ENCODE data around the gene PRR30.

Gene PRR30

DNA sequence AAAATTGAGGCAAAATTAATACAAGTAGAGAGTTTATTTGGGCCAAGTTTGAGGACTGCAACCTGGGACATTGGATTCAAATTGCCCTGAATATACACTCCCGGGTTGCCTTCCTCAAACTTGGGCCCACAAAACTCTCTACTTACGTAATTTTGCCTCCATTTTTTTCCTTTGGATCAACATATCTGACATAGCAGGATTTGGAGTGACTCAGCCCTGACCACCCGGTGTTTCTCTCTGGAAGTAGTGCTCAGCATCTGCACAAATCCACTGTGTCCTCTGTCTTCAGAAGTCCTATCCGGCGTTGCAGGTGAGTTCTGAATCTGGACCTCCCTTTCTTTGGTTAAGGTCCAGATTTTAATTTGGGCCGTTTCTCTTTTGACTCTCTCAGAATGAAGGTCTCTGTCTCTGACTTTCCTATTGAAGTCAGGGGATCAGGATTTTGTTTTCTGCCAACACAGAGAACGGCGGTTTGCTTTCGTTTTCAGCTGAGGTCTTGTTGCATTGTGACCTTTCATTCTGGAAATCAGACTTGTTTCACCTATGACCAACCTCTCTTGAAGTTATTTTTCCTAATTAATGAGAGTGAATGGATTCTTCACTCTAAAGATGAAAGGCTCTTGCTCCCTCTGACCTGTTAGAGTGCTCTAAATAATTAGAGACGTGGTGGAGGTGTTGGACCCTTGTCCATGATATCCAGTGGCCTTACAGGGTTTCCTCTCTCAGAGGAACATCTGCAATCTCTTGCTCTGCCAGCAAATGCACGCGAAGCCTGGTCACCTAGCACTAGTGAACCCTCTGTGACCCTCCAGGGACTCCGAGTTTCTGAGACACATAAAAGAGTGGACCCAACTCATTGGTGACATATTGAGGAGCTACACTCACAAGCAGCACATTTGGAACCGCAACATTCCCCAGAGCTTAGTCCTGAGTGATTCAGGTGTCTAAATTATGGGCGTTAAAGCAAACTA is 23.2 kb upstream of the PRR30 start:
- Histone ChIP-seq H3K36me3 (ENCODE audit: control insufficient read depth in 2 of 2, insufficient read depth in 1 of 2, low read length in 2 of 2) (no peaks in the 10 kb centered on the region), H3K9me3 (ENCODE audit: control insufficient read depth, insufficient read depth, low read depth, low read length) (no peaks in the 10 kb centered on the region), H3K27ac (ENCODE audit: extremely low read depth, low read depth, low read length) (no peak overlapping the region), H3K4me1 (ENCODE audit: control insufficient read depth, insufficient read depth, low read length) (no peaks in the 10 kb centered on the region), H3K4me3 (ENCODE audit: low read depth, low read length) (no peak overlapping the region)
- TF ChIP-seq ZSCAN23 (tag by site-specific recombination; IDR thresholded peaks at IDR 0.05) (no peak), ZNF239 (tag by site-specific recombination; IDR thresholded peaks at IDR 0.05) (no peak), ZNF473 (tag by site-specific recombination; IDR thresholded peaks at IDR 0.05) (no peak), MYNN (tag by site-specific recombination; IDR thresholded peaks at IDR 0.05; ENCODE audit: borderline replicate concordance) (no peak), ZNF830 (tag by site-specific recombination; IDR thresholded peaks at IDR 0.05; ENCODE audit: low read depth) (no peak)
- TF ChIP-seq, protein P1, sequence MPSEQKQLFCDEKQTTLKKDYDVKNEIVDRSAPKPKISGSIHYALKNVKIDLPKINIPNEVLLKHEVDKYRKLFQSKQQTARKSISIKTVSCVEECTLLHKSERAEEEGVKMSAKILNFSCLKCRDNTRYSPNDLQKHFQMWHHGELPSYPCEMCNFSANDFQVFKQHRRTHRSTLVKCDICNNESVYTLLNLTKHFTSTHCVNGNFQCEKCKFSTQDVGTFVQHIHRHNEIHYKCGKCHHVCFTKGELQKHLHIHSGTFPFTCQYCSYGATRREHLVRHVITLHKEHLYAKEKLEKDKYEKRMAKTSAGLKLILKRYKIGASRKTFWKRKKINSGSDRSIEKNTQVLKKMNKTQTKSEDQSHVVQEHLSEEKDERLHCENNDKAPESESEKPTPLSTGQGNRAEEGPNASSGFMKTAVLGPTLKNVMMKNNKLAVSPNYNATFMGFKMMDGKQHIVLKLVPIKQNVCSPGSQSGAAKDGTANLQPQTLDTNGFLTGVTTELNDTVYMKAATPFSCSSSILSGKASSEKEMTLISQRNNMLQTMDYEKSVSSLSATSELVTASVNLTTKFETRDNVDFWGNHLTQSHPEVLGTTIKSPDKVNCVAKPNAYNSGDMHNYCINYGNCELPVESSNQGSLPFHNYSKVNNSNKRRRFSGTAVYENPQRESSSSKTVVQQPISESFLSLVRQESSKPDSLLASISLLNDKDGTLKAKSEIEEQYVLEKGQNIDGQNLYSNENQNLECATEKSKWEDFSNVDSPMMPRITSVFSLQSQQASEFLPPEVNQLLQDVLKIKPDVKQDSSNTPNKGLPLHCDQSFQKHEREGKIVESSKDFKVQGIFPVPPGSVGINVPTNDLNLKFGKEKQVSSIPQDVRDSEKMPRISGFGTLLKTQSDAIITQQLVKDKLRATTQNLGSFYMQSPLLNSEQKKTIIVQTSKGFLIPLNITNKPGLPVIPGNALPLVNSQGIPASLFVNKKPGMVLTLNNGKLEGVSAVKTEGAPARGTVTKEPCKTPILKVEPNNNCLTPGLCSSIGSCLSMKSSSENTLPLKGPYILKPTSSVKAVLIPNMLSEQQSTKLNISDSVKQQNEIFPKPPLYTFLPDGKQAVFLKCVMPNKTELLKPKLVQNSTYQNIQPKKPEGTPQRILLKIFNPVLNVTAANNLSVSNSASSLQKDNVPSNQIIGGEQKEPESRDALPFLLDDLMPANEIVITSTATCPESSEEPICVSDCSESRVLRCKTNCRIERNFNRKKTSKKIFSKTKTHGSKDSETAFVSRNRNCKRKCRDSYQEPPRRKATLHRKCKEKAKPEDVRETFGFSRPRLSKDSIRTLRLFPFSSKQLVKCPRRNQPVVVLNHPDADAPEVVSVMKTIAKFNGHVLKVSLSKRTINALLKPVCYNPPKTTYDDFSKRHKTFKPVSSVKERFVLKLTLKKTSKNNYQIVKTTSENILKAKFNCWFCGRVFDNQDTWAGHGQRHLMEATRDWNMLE (tag by site-specific recombination; conservative IDR thresholded peaks at IDR 0.05; ENCODE audit: low read depth) = no peak
- CTCF ChIA-PET = interaction anchor here (0.6 kb wide), 1 partner anchor 454 kb away, joined by 5 read pairs; no protein-coding TSS in a partner anchor
- POLR2A ChIA-PET = no interaction called here

DNA sequence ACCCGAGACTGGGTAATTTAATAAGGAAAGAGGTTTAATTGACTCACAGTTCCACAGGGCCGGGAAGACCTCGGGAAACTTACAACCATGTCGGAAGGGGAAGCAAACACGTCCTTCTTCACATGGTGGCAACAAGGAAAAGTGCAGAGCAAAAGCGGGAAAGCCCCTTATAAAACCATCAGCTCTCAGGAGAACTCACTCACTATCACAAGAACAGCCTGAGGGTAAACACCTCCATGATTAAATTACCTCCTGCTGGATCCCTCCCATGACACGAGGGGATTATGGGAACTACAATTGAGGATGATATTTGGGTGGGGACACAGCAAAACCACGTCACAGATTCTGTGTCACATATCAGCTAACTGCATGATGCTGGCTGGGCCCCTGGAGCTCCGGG is 21.0 kb upstream of the PRR30 start:
- Histone ChIP-seq H3K27ac (ENCODE audit: extremely low read depth, low read depth, low read length) (no peak overlapping the region), H3K4me3 (ENCODE audit: low read depth, low read length) (no peak overlapping the region), H3K36me3 (ENCODE audit: control insufficient read depth in 2 of 2, insufficient read depth in 1 of 2, low read length in 2 of 2) (no peaks in the 10 kb centered on the region), H3K9me3 (ENCODE audit: control insufficient read depth, insufficient read depth, low read depth, low read length) (no peaks in the 10 kb centered on the region), H3K4me1 (ENCODE audit: control insufficient read depth, insufficient read depth, low read length) (no peaks in the 10 kb centered on the region)
- ChIA-PET POLR2A (interaction anchor here (0.6 to 0.7 kb wide), 2 partner anchors 48 to 79 kb away, joined by 3 to 4 read pairs; no protein-coding TSS in a partner anchor), CTCF (interaction anchor here (0.6 to 1.4 kb wide), 3 partner anchors 9 to 582 kb away, joined by 3 to 5 read pairs (median 4); no protein-coding TSS in a partner anchor)
- no peak for TF ChIP-seq ZNF19 (tag by site-specific recombination; IDR thresholded peaks at IDR 0.05; ENCODE audit: low read depth)
- TF ChIP-seq ZNF335 (tag by site-specific recombination; conservative IDR thresholded peaks at IDR 0.05) = no peak
- TF ChIP-seq HOXD13 (CRISPR knock-in tag; IDR thresholded peaks at IDR 0.05; ENCODE audit: borderline replicate concordance) = no peak
- TF ChIP-seq ZXDB (tag by site-specific recombination; IDR thresholded peaks at IDR 0.05) = no peak
- no peak for TF ChIP-seq ZNF677 (tag by site-specific recombination; IDR thresholded peaks at IDR 0.05)

DNA sequence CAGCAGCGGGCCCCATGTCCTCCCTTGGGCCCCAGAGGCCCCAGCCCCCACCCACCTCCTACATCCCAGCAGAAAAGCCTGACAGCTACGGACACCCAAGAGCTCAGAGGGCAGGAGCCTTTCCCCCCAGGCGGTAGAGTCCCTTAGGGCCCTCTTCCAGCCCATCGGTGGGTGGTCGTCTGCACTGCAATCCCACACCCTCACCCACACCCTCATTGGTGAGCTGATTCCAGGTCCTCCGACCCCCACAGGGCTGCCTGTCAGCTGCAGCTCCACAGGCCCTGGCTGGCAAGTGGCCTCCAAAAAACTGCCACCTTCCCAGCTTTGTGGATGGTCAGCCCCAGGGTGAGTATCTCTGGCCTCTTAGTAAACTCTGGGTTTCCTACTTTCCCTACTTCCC is 20.1 kb upstream of the PRR30 start:
- H3K36me3 ChIP-seq (ENCODE audit: control insufficient read depth in 2 of 2, insufficient read depth in 1 of 2, low read length in 2 of 2) = no peaks in the 10 kb centered on the region
- ChIA-PET CTCF (interaction anchor here (0.5 to 3.5 kb wide), 4 partner anchors 11 to 144 kb away, joined by 3 to 16 read pairs (median 4); no protein-coding TSS in a partner anchor), POLR2A (interaction anchor here (0.5 kb wide), 1 partner anchor 121 kb away, joined by 3 read pairs; no protein-coding TSS in a partner anchor)
- no peak overlapping the region for H3K27ac ChIP-seq (ENCODE audit: extremely low read depth, low read depth, low read length)
- no peaks in the 10 kb centered on the region for H3K9me3 ChIP-seq (ENCODE audit: control insufficient read depth, insufficient read depth, low read depth, low read length)
- H3K4me1 ChIP-seq (ENCODE audit: control insufficient read depth, insufficient read depth, low read length) = no peaks in the 10 kb centered on the region
- TF ChIP-seq ZNF548 (tag by site-specific recombination; IDR thresholded peaks at IDR 0.05) (no peak), ZIC2 (tag by site-specific recombination; IDR thresholded peaks at IDR 0.05) (peak; percentile 48), EGR2 (tag by site-specific recombination; IDR thresholded peaks at IDR 0.05; ENCODE audit: low read depth) (peak; percentile 65; the same call in 1 of the 2 replicates), ZFHX2 (tag by site-specific recombination; conservative IDR thresholded peaks at IDR 0.05) (peak; percentile 60)
- H3K4me3 ChIP-seq (ENCODE audit: low read depth, low read length) = no peak overlapping the region
